A549 (cell line): ENCODE measurements around the gene MAP3K5. TPM values are rescaled to one million over a fixed set of nuclear protein-coding genes. Genes with fewer than 3 reads are reported as not detected.

Experiments
- ATAC-seq, 2 experiments: fragments of 200-7000 bp in 1 of 2; fragments of >200 bp in 1 of 2; cut with Nextera tagmentation in 1 of 2; cut with Tn5 transposase in 1 of 2; 3 replicates each; pipeline versions ENCODE4 v1.8.0 to v1.9.1; 2018 to 2020; ENCODE audit warnings: mild to moderate bottlenecking in 1 of 2, moderate library complexity in 1 of 2
- CTCF ChIA-PET: fragments of 300-600 bp; sonication (Branson Sonifier 250); formaldehyde crosslinking; extraction: SDS; loops from one replicate; lab custom pipeline; 2021; ENCODE audit warnings: antibody characterized with exemption, inconsistent platforms; lab: Yijun Ruan, JAX
- POLR2A ChIA-PET: fragments of 350-600 bp; formaldehyde crosslinking; extraction: SDS; loops from one replicate; lab custom pipeline; 2021; ENCODE audit warnings: antibody characterized with exemption, inconsistent platforms; lab: Yijun Ruan, JAX
- DNase-seq, 2 experiments: peaks; one replicate each; pipeline versions ENCODE4 v3.0.0 to v3.0.0-alpha.2; 2011 to 2016; ENCODE audit warnings: low read depth in 1 of 2, low spot score in 1 of 2
- FAIRE-seq: peaks from 2 replicates; lab custom pipeline; 2011; peaks lifted over from hg19 to GRCh38; lab: Jason Lieb, UNC
- H3K27ac ChIP-seq, 2 experiments: fragments of >200 bp; sonication (Bioruptor Twin); formaldehyde crosslinking; 3 replicates each; pipeline ENCODE4 v1.5.1; 2016 to 2017
- H3K4me1 ChIP-seq: fragments of >200 bp; sonication (Bioruptor Twin); formaldehyde crosslinking; 3 replicates; pipeline ENCODE4 v1.6.1; 2016
- H3K4me2 ChIP-seq: fragments of >200 bp; sonication (Bioruptor Twin); formaldehyde crosslinking; 3 replicates; pipeline ENCODE4 v1.6.1; 2016
- H3K4me3 ChIP-seq: fragments of >200 bp; sonication (Bioruptor Twin); formaldehyde crosslinking; 3 replicates; pipeline ENCODE4 v1.5.1; 2016
- H3K9me3 ChIP-seq: fragments of >200 bp; sonication (Bioruptor Twin); formaldehyde crosslinking; 3 replicates; pipeline ENCODE4 v1.6.1; 2016
- BHLHE40 ChIP-seq: IDR thresholded peaks from 2 replicates; pipeline ENCODE4 v1.6.1; 2012; ENCODE audit warnings: low read depth, low read length, inconsistent platforms
- CEBPB ChIP-seq, 2 experiments: fragments of >200 bp in 1 of 2; sonication (Bioruptor Twin) in 1 of 2; formaldehyde crosslinking in 1 of 2; IDR thresholded peaks; 2 replicates each; pipeline ENCODE4 v1.6.1; 2012 to 2016
- CHD2 ChIP-seq: fragments of 150-350 bp; IDR thresholded peaks from 2 replicates; pipeline ENCODE4 v1.6.1; 2014; ENCODE audit warnings: low read length; ENCODE audit not compliant: partially characterized antibody
- EHF ChIP-seq: fragments of 250-450 bp; sonication (Bioruptor Pico); IDR thresholded peaks from 2 replicates; pipeline ENCODE4 v1.5.0; 2020; ENCODE audit warnings: mild to moderate bottlenecking
- EHMT2 ChIP-seq: fragments of 200-600 bp; sonication (generic); IDR thresholded peaks from 2 replicates; pipeline ENCODE4 v1.6.1; 2016; ENCODE audit warnings: antibody characterized with exemption, low read depth, mild to moderate bottlenecking, moderate library complexity
- FOSL2 ChIP-seq, 2 experiments: fragments of 450-650 bp in 1 of 2; fragments of >200 bp in 1 of 2; sonication (Bioruptor Twin) in 1 of 2; formaldehyde crosslinking; IDR thresholded peaks; 2 replicates each; pipeline versions ENCODE4 v1.5.0 to v1.6.1; 2016 to 2020; ENCODE audit warnings: mild to moderate bottlenecking in 1 of 2, moderate library complexity in 1 of 2
- HDAC2 ChIP-seq: fragments of 200-600 bp; sonication (generic); IDR thresholded peaks from 2 replicates; pipeline ENCODE4 v1.6.1; 2016
- HOXB5 ChIP-seq: fragments of 250-450 bp; sonication (Bioruptor Pico); IDR thresholded peaks from 2 replicates; pipeline ENCODE4 v1.5.0; 2020; ENCODE audit warnings: mild to moderate bottlenecking, moderate library complexity
- KDM5A ChIP-seq: fragments of 200-600 bp; sonication (generic); IDR thresholded peaks from 2 replicates; pipeline ENCODE4 v1.6.1; 2016; ENCODE audit warnings: antibody characterized with exemption, mild to moderate bottlenecking
- MAFK ChIP-seq: fragments of 450-650 bp; IDR thresholded peaks from 2 replicates; pipeline ENCODE4 v1.6.1; 2014; ENCODE audit not compliant: partially characterized antibody
- MAZ ChIP-seq: fragments of 150-350 bp; IDR thresholded peaks from 2 replicates; pipeline ENCODE4 v1.6.1; 2014; ENCODE audit warnings: antibody characterized with exemption, low read depth, low read length, borderline replicate concordance
- RAD21 ChIP-seq, 2 experiments: fragments of >200 bp in 1 of 2; sonication (Bioruptor Twin) in 1 of 2; formaldehyde crosslinking in 1 of 2; IDR thresholded peaks in 1 of 2; conservative IDR thresholded peaks in 1 of 2; 2 replicates in 1 of 2; 3 replicates in 1 of 2; pipeline ENCODE4 v1.6.1; 2012 to 2018; ENCODE audit warnings: inconsistent platforms in 1 of 2
- RCOR1 ChIP-seq: fragments of 150-350 bp; IDR thresholded peaks from 2 replicates; pipeline ENCODE4 v1.6.1; 2014; ENCODE audit warnings: antibody characterized with exemption, low read length, low read depth
- SMC3 ChIP-seq: fragments of >200 bp; sonication (Bioruptor Twin); formaldehyde crosslinking; IDR thresholded peaks from 3 replicates; pipeline ENCODE4 v1.6.1; 2018; ENCODE audit warnings: inconsistent platforms
- ZSCAN20 ChIP-seq: fragments of 250-450 bp; sonication (Bioruptor Pico); IDR thresholded peaks from 2 replicates; pipeline ENCODE4 v1.8.0; 2022; ENCODE audit warnings: mild to moderate bottlenecking, moderate library complexity
- WGBS: methylation state at CpG from one replicate; pipeline ENCODE4 v1.1.6; 2017; ENCODE audit errors: missing lambda C conversion rate; 5-methylcytosine and 5-hydroxymethylcytosine counted together
- polyA plus RNA-seq, 4 experiments: library from polyadenylated mRNA; depleted of rRNA in 3 of 4; stranded (reverse); fragments of >200 nt; fragmentation: RNase III in 1 of 4; extraction: RNeasy Plus Mini Kit Qiagen cat#74134 plus additional on column Dnase treatment in 1 of 4; gene quantifications; 2 replicates in 3 of 4; 3 replicates in 1 of 4; pipeline ENCODE4 v1.2.3, GENCODE V29; 2011 to 2017
- TF ChIP-seq, protein P1 (sequence below): fragments of 250-450 bp; sonication (Bioruptor Pico); IDR thresholded peaks from 2 replicates; pipeline ENCODE4 v1.5.0; 2021; ENCODE audit warnings: mild to moderate bottlenecking, moderate library complexity, borderline replicate concordance
- TF ChIP-seq, protein P2 (sequence below): fragments of >200 bp; sonication (Bioruptor Twin); formaldehyde crosslinking; IDR thresholded peaks from 2 replicates; pipeline ENCODE4 v1.6.1; 2016
- TF ChIP-seq, protein P3 (sequence below): fragments of >200 bp; sonication (Bioruptor Twin); formaldehyde crosslinking; IDR thresholded peaks from 3 replicates; pipeline ENCODE4 v1.5.1; 2016

The MAP3K5 gene
- polyA plus RNA-seq, 2 of the 4 experiments (the other 2 are of a cell fraction): 2.1 to 4.1 TPM

DNA sequence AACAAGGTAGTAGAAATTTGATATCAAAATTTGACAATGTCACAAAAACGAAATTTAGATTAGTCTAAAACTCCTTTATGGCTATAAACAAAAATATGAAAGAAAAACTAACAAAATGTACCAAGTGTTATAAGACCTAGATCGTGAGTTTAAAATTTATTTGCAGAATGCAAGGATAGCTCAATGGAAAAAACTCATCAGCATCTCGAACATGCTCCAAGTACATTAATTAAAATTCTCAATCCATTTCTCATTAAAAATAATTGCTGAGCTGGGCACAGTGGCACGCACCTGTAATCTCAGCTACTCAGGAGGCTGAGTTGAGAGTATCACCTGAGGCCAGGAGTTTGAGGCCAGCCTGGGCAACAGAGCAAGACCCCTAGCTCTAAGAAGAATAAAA lies 70.8 kb downstream of the MAP3K5 start (continued):
- TF ChIP-seq, protein P1, sequence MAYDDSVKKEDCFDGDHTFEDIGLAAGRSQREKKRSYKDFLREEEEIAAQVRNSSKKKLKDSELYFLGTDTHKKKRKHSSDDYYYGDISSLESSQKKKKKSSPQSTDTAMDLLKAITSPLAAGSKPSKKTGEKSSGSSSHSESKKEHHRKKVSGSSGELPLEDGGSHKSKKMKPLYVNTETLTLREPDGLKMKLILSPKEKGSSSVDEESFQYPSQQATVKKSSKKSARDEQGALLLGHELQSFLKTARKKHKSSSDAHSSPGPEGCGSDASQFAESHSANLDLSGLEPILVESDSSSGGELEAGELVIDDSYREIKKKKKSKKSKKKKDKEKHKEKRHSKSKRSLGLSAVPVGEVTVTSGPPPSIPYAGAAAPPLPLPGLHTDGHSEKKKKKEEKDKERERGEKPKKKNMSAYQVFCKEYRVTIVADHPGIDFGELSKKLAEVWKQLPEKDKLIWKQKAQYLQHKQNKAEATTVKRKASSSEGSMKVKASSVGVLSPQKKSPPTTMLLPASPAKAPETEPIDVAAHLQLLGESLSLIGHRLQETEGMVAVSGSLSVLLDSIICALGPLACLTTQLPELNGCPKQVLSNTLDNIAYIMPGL (CRISPR knock-in tag): no peak
- TF ChIP-seq, protein P2, sequence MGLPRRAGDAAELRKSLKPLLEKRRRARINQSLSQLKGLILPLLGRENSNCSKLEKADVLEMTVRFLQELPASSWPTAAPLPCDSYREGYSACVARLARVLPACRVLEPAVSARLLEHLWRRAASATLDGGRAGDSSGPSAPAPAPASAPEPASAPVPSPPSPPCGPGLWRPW: no peak
- TF ChIP-seq SMC3: no peak

DNA sequence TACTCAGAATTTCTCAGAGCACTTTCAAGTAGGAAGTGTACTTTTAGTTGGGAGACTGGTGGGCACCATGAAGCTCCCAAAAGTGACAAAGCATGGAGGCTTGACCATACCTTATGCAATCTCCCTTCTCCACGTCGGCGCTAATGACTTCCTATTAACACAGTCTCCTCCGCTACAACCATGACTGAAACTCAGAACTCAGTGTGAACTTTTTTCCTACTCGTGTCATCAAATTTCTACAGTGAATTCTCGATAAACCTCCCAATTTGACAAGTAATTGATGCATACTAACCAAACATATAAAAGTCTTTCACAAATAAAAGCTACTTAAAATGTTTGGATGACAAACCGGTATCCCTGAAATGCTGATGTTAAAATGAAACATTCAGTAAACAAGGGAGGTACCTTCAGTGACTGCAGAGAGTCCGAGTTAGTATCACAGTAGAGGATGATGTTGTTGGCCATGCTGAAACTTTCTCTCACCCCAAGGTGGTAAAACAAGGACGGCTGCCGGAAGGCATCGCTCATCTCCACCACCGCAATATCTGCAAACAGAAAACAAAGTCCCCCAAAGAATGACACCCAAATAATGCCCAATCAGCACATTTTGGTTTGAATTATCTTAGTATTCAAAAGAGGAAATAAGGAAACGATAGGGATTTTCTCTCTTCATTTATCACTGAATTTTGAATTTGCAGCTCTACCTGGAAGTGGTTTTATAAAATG lies 72.1 kb downstream of the MAP3K5 start:
- FAIRE-seq: no peak

DNA sequence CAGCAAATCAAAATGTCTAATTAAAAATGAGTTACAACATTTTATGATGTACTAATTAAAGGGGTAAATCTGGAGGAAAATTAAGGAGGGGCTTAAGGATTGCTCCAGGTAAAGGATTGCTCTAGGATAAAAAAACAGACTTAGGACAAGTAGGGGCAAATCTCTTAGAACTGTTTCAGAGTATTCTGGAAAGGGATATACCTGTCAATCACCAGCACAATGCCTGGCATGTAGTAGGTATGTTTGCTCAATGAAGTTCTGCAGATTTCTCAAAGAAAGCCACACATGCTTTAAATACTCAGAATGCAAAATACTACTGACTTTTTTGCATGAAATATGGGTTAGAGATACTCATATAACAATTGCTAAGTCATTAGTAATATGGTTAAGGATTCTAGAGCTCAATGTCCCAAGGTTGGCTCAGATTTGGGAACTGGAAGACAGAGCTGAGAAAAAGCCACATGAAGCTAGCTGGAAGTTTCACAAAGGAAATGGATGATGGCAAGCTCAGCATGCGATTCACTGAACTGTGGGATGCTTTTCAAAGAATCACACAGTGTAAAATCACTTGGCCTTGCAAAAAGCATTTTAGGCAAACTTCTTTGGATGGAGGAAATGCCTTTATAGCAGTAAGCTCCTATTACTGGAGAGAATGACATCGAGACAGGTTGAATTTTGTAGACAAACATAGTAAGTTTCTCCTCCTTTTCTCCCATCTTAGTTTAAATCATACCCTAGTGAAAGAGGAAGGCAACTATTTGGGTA lies 72.8 kb downstream of the MAP3K5 start:
- POLR2A ChIA-PET: no interaction called here
- H3K27ac ChIP-seq: no peak overlapping the region
- 82% methylated on average over 2 of the region's 2 CpGs for WGBS
- H3K4me2 ChIP-seq: no peak overlapping the region
- no peak for FAIRE-seq
- TF ChIP-seq EHMT2 (no peak), BHLHE40 (no peak), FOSL2 (IDR thresholded peaks at IDR 0.05) (no peak), FOSL2 (CRISPR knock-in tag; IDR thresholded peaks at IDR 0.05) (no peak), HOXB5 (CRISPR knock-in tag) (no peak), RCOR1 (no peak), ZSCAN20 (CRISPR knock-in tag) (no peak), KDM5A (no peak), SMC3 (no peak), CHD2 (no peak), MAZ (no peak), HDAC2 (no peak), EHF (CRISPR knock-in tag) (no peak), CEBPB (IDR thresholded peaks at IDR 0.05) (no peak)
- TF ChIP-seq, protein P3, sequence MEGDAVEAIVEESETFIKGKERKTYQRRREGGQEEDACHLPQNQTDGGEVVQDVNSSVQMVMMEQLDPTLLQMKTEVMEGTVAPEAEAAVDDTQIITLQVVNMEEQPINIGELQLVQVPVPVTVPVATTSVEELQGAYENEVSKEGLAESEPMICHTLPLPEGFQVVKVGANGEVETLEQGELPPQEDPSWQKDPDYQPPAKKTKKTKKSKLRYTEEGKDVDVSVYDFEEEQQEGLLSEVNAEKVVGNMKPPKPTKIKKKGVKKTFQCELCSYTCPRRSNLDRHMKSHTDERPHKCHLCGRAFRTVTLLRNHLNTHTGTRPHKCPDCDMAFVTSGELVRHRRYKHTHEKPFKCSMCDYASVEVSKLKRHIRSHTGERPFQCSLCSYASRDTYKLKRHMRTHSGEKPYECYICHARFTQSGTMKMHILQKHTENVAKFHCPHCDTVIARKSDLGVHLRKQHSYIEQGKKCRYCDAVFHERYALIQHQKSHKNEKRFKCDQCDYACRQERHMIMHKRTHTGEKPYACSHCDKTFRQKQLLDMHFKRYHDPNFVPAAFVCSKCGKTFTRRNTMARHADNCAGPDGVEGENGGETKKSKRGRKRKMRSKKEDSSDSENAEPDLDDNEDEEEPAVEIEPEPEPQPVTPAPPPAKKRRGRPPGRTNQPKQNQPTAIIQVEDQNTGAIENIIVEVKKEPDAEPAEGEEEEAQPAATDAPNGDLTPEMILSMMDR: no peak
- TF ChIP-seq, all 56 proteins: peak for 0
- DNase-seq: no peak
- Histone ChIP-seq H3K4me3 (no peak overlapping the region), H3K9me3 (peaks cover 3% of the 10 kb centered on the region; the same call in 1 of the 3 replicates), H3K4me1 (peaks cover 7% of the 10 kb centered on the region; the same call in 1 of the 3 replicates)
- CTCF ChIA-PET: interaction anchor here (0.7 to 1.8 kb wide), 2 partner anchors 75 to 76 kb away, joined by 3 to 4 read pairs; no protein-coding TSS in a partner anchor
- ATAC-seq: no peak

More for the DNA sequence above, 72.1 kb downstream of the MAP3K5 start:
- H3K9me3 ChIP-seq: peaks cover 3% of the 10 kb centered on the region; the same call in 1 of the 3 replicates
- no peak overlapping the region for H3K27ac ChIP-seq
- no peak for TF ChIP-seq HOXB5 (CRISPR knock-in tag)
- peak; percentile 92 for TF ChIP-seq MAFK
- no peak for TF ChIP-seq RAD21 (conservative IDR thresholded peaks at IDR 0.05 in 1 of 2, IDR thresholded peaks at IDR 0.05 in 1 of 2)
- 89% methylated on average over 13 of the region's 13 CpGs for WGBS
- ATAC-seq (no peak), DNase-seq (no peak)
- H3K4me3 ChIP-seq: no peak overlapping the region
- ChIA-PET POLR2A (no interaction called here), CTCF (interaction anchor here (1.8 kb wide), 1 partner anchor 77 kb away, joined by 4 read pairs; no protein-coding TSS in a partner anchor)
- no peak overlapping the region for H3K4me2 ChIP-seq
- H3K4me1 ChIP-seq: peaks cover 7% of the 10 kb centered on the region; the same call in 1 of the 3 replicates
